Measurements from ENCODE around the gene PDIA3. TPM values are rescaled to one million over a fixed set of nuclear protein-coding genes. Genes with fewer than 3 reads are reported as not detected.
"Not testable (repeated sequence)": the region's sequence is repeated elsewhere in the genome, so short reads cannot be mapped to it uniquely, and the experiment has no call there.

Gene PDIA3
- total RNA-seq, 4 donors from 2014 or later = 74.6 to 155 (median 129) TPM

DNA sequence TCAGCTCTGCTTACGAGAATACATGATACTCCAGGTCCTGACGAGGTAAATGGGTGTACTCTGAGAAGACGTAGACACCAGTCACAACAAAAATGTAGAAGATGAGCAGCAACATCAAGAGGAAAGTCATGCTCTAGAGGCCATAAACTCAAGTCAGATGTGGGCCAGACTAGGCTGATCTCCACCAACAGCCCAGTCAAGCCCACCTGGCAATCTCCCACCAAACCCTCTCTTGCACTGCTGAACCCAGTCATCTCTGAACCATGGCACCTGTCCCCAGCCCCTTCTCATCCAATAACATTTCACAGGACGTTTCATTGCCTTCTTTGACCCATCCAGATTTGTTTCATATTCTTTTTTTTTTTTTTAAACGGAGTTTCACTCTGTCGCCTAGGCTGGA is 10.8 kb upstream of the PDIA3 start:
- Histone ChIP-seq H3K27me3 (no peaks in the 10 kb centered on the region), H3K4me3 (no peak overlapping the region), H3K36me3 (no peaks in the 10 kb centered on the region), H3K27ac (no peak overlapping the region), H3K9me3 (no peaks in the 10 kb centered on the region), H3K4me1 (no peaks in the 10 kb centered on the region)
- intact Hi-C loops (cut with DNase I) = no loop called here
- TF ChIP-seq POLR2A (IDR thresholded peaks at IDR 0.05) = no peak
- TF ChIP-seq, protein P1, sequence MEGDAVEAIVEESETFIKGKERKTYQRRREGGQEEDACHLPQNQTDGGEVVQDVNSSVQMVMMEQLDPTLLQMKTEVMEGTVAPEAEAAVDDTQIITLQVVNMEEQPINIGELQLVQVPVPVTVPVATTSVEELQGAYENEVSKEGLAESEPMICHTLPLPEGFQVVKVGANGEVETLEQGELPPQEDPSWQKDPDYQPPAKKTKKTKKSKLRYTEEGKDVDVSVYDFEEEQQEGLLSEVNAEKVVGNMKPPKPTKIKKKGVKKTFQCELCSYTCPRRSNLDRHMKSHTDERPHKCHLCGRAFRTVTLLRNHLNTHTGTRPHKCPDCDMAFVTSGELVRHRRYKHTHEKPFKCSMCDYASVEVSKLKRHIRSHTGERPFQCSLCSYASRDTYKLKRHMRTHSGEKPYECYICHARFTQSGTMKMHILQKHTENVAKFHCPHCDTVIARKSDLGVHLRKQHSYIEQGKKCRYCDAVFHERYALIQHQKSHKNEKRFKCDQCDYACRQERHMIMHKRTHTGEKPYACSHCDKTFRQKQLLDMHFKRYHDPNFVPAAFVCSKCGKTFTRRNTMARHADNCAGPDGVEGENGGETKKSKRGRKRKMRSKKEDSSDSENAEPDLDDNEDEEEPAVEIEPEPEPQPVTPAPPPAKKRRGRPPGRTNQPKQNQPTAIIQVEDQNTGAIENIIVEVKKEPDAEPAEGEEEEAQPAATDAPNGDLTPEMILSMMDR (IDR thresholded peaks at IDR 0.05) = no peak
- WGBS, 2 donors = 72 to 85% methylated on average over 6 of the region's 6 CpGs
- no peak for DNase-seq

GRCh38 chr15:43746903-43747309 is 668 bp downstream of the PDIA3 start:
- H3K9me3 ChIP-seq; intact Hi-C loops (cut with DNase I); DNase-seq; H3K36me3 ChIP-seq; H3K27me3 ChIP-seq: not testable (repeated sequence)
- Histone ChIP-seq H3K4me3 (peak overlapping the region; percentile 77 to 90 (median 85)), H3K27ac (peak overlapping the region; percentile 93 to 98 (median 96)), H3K4me1 (peaks cover 30 to 54% (median 33%) of the 10 kb centered on the region in 3 donors)
- WGBS, 2 donors = 0 to 4% methylated on average over 10 to 12 of the region's 12 CpGs

DNA sequence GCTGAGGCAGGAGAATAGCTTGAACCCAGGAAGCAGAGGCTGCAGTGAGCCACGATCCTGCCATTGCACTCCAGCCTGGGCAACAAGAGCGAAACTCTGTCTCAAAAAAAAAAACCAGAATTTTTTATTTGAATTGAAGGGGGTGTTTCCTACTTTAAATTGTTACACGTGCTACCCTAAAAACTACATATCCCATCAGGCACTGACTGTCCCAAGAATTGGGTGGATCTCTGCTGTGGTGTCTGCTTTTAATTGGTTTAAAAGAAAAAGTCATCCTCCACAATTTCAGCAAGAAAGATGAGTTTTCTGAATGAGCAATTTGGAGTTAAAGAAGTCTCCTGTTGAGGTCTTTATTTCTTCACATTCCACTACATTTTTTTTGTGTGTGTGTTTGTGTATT is 2.1 kb downstream of the PDIA3 start:
- intact Hi-C loops (cut with DNase I) = no loop called here
- peak overlapping the region in 2 of 4 donors; percentile 84 to 86 for H3K4me3 ChIP-seq
- TF ChIP-seq POLR2A (IDR thresholded peaks at IDR 0.05) = no peak
- TF ChIP-seq, protein P1 (IDR thresholded peaks at IDR 0.05) = no peak
- DNase-seq = no peak
- peaks cover 30 to 59% (median 33%) of the 10 kb centered on the region in 3 donors for H3K4me1 ChIP-seq
- whole genome bisulfite sequencing, 2 donors = 40 to 47% methylated on average over 3 of the region's 3 CpGs
- peak overlapping the region in 1 of 4 donors; percentile 98 for H3K27ac ChIP-seq
- peaks cover 0 to 22% (median 0%) of the 10 kb centered on the region in 3 donors for H3K36me3 ChIP-seq
- no peaks in the 10 kb centered on the region for H3K27me3 ChIP-seq
- no peaks in the 10 kb centered on the region for H3K9me3 ChIP-seq

DNA sequence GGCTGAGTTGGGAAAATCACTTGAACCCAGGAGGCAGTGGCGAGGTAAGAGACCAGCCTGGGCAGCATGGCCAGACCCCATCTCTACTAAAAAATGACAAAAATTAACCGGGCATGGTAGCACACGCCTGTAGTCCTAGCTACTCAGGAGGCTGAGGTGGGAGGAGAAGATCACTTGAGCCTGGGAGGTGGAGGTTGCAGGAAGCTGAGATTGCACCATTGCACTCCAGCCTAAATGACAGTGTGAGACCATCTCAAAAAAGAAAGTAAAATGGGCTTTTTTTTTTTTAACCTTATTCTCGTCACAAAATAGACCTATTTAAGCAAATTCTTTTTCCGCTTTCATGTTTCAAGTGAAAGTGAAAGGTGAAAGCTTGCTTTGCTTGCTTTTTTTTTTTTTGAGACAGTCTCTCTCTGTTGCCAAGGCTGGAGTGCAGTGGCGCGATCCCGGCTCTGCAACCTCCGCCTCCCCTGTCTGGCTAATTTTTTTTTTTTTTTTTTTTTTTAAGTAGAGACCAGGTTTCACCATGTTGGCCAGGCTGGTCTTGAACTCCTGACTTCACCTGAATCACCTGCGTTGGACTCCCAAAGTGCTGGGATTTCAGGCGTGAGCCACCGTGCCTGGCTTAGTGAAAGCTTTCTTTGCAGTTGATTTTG is 3.6 kb downstream of the PDIA3 start:
- peak overlapping the region; percentile 32 to 98 (median 46) for H3K27ac ChIP-seq

DNA sequence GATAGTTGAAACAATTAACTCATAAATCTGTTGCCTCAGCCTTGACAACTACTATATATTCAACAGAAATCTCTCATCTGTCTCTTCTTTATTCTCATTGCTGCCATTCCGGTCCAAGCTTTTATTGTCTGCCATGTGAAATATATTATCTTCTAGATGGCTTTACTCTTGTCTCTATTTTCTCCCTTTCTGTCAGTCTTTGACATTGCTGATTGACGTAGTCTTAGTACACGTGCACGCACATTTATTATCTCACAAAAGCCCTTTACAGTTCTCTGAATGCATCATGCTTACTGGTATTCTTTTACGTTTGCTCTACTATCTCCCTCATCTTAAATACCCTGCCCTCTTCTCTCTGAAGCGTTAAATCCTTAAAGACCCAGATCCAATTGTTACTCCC is 5.6 kb downstream of the PDIA3 start:
- Histone ChIP-seq H3K27ac (no peak overlapping the region), H3K4me3 (no peak overlapping the region), H3K36me3 (peaks cover 4 to 57% (median 10%) of the 10 kb centered on the region in 3 donors), H3K27me3 (no peaks in the 10 kb centered on the region), H3K9me3 (no peaks in the 10 kb centered on the region), H3K4me1 (peaks cover 28 to 54% (median 30%) of the 10 kb centered on the region in 3 donors)
- DNase-seq = no peak
- TF ChIP-seq, protein P1 (IDR thresholded peaks at IDR 0.05) = no peak
- no peak for TF ChIP-seq POLR2A (IDR thresholded peaks at IDR 0.05)
- 85 to 90% methylated on average over 6 of the region's 6 CpGs for WGBS, 2 donors
- intact Hi-C loops (cut with DNase I) = no loop called here

More for the DNA sequence above, 3.6 kb downstream of the PDIA3 start:
- TF ChIP-seq, protein P1 (IDR thresholded peaks at IDR 0.05) = no peak
- TF ChIP-seq POLR2A (IDR thresholded peaks at IDR 0.05) = no peak
- intact Hi-C loops (cut with DNase I) = no loop called here
- Histone ChIP-seq H3K4me1 (peaks cover 30 to 59% (median 33%) of the 10 kb centered on the region in 3 donors), H3K4me3 (peak overlapping the region in 3 of 4 donors; percentile 7 to 48 (median 12)), H3K36me3 (peaks cover 4 to 36% (median 4%) of the 10 kb centered on the region in 3 donors), H3K27me3 (no peaks in the 10 kb centered on the region), H3K9me3 (no peaks in the 10 kb centered on the region)
- DNase-seq = no peak
- 22 to 29% methylated on average over 12 of the region's 12 CpGs for WGBS, 2 donors

All from esophagus squamous epithelium (tissue), 5 donors.